K562 (cell line): Measurements from ENCODE around the gene MLH3. TPM values are rescaled to one million over a fixed set of nuclear protein-coding genes. Genes with fewer than 3 reads are reported as not detected.

Experiments
- ATAC-seq: fragments of 200-7000 bp; cut with Tn5 transposase; 3 replicates; pipeline ENCODE4 v1.9.1; 2020; ENCODE audit warnings: moderate library complexity
- BruUV-seq: library from RNA; stranded (reverse); fragments of 400-500 nt; replicated peaks from 2 replicates; lab custom pipeline; 2021; lab: Mats Ljungman, UMichigan
- CTCF ChIA-PET: fragments of 300-600 bp; formaldehyde crosslinking; extraction: SDS; loops from one replicate; lab custom pipeline; 2021; ENCODE audit warnings: low intra/inter-chr PET ratio; lab: Yijun Ruan, JAX
- POLR2A ChIA-PET: fragments of 300-600, 350-650 bp; sonication (Branson Sonifier 250); formaldehyde crosslinking; extraction: SDS; loops from one replicate; lab custom pipeline; 2021; ENCODE audit warnings: antibody characterized with exemption, inconsistent platforms; lab: Yijun Ruan, JAX
- DNase-seq, 4 experiments: peaks; one replicate each; pipeline versions ENCODE4 v3.0.0 to v3.0.0-alpha.2; 2011 to 2018; ENCODE audit warnings: low spot score in 3 of 4, mixed read lengths in 3 of 4; ENCODE audit errors: extremely low read depth in 1 of 4
- FAIRE-seq: peaks from 2 replicates; lab custom pipeline; 2011; peaks lifted over from hg19 to GRCh38; lab: Jason Lieb, UNC
- H2AFZ ChIP-seq: 2 replicates; pipeline ENCODE4 v1.6.0; 2011; ENCODE audit warnings: low read depth, low read length, control low read depth, inconsistent platforms
- H3K27ac ChIP-seq: fragments of 200-600 bp; 3 replicates; pipeline ENCODE4 v1.8.0; 2011; ENCODE audit warnings: low read depth, mild to moderate bottlenecking, control low read depth, inconsistent platforms, low read length, moderate library complexity, mixed read lengths; ENCODE audit errors: extremely low read depth
- H3K27me3 ChIP-seq, 2 experiments: fragments of 300-600 bp in 1 of 2; 2 replicates in 1 of 2; 3 replicates in 1 of 2; pipeline versions ENCODE4 v1.6.0 to v1.8.0; 2011; ENCODE audit warnings: inconsistent platforms in 2 of 2, low read length in 2 of 2, mild to moderate bottlenecking in 1 of 2, mixed read lengths in 1 of 2, moderate library complexity in 1 of 2; ENCODE audit not compliant: control insufficient read depth in 2 of 2, insufficient read depth in 2 of 2
- H3K36me3 ChIP-seq: fragments of 300-600 bp; 3 replicates; pipeline ENCODE4 v1.8.0; 2011; ENCODE audit warnings: mild to moderate bottlenecking, low read length, inconsistent platforms; ENCODE audit not compliant: control insufficient read depth, insufficient read depth
- H3K4me1 ChIP-seq, 2 experiments: fragments of 200-600 bp in 1 of 2; replicated peaks in 1 of 2; 2 replicates in 1 of 2; 3 replicates in 1 of 2; pipeline versions ENCODE4 v1.5.1 to v1.8.0; 2011; ENCODE audit warnings: inconsistent platforms in 2 of 2, low read length in 2 of 2, mild to moderate bottlenecking in 1 of 2, mixed read lengths in 1 of 2, moderate library complexity in 1 of 2; ENCODE audit not compliant: control insufficient read depth in 2 of 2, insufficient read depth in 2 of 2
- H3K4me2 ChIP-seq: 2 replicates; pipeline ENCODE4 v1.6.1; 2011; ENCODE audit warnings: low read length, control low read depth, inconsistent platforms, mixed read lengths; ENCODE audit not compliant: insufficient read depth
- H3K4me3 ChIP-seq: fragments of 200-600 bp; sonication (generic), shearing (Covaris generic); 2 replicates; pipeline ENCODE4 v1.5.1; 2016; ENCODE audit warnings: control low read depth, inconsistent platforms
- H3K79me2 ChIP-seq: fragments of 200-600 bp; 3 replicates; pipeline ENCODE4 v1.8.0; 2011; ENCODE audit warnings: low read length, inconsistent platforms; ENCODE audit not compliant: control insufficient read depth, insufficient read depth
- H3K9ac ChIP-seq, 2 experiments: 2 replicates each; pipeline versions ENCODE4 v1.6.0 to v1.6.1; 2011; ENCODE audit warnings: low read depth in 2 of 2, low read length in 2 of 2, control low read depth in 1 of 2, inconsistent platforms in 1 of 2, mild to moderate bottlenecking in 1 of 2, mixed read lengths in 1 of 2; ENCODE audit not compliant: insufficient read depth in 1 of 2
- H3K9me1 ChIP-seq: one replicate; pipeline ENCODE4 v1.6.0; 2011; ENCODE audit warnings: inconsistent platforms, mild to moderate bottlenecking, low read length, moderate library complexity; ENCODE audit not compliant: control insufficient read depth, insufficient read depth
- H3K9me3 ChIP-seq: replicated peaks from 2 replicates; pipeline ENCODE4 v1.5.1; 2011; ENCODE audit warnings: low read depth, low read length, inconsistent platforms; ENCODE audit not compliant: control insufficient read depth, insufficient read depth
- H4K20me1 ChIP-seq: replicated peaks from 2 replicates; pipeline ENCODE4 v1.6.1; 2011; ENCODE audit warnings: low read length, inconsistent platforms, mixed read lengths; ENCODE audit not compliant: control insufficient read depth, insufficient read depth
- ARID4B ChIP-seq: sonication (generic); formaldehyde crosslinking; IDR thresholded peaks from 2 replicates; pipeline ENCODE4 v1.8.0; 2022; ENCODE audit warnings: mild to moderate bottlenecking, missing genetic modification reagents
- CBFA2T3 ChIP-seq: fragments of 450-650 bp; IDR thresholded peaks from 2 replicates; pipeline ENCODE4 v1.6.1; 2017
- GATA2 ChIP-seq: sonication (generic); formaldehyde crosslinking; IDR thresholded peaks from 2 replicates; pipeline ENCODE4 v1.4.0; 2020; ENCODE audit warnings: mild to moderate bottlenecking, missing genetic modification reagents
- NKRF ChIP-seq: fragments of 450-650 bp; IDR thresholded peaks from 2 replicates; pipeline ENCODE4 v1.6.1; 2016; ENCODE audit warnings: borderline replicate concordance
- PHF8 ChIP-seq: fragments of 200-600 bp; sonication (generic); IDR thresholded peaks from 2 replicates; pipeline ENCODE4 v1.6.1; 2012; ENCODE audit warnings: mixed run types, mild to moderate bottlenecking, inconsistent platforms, low read length, moderate library complexity, borderline replicate concordance
- SRF ChIP-seq, 2 experiments: fragments of 250-450, 450-650 bp in 1 of 2; sonication (Bioruptor Pico) in 1 of 2; sonication (generic) in 1 of 2; formaldehyde crosslinking; IDR thresholded peaks; 2 replicates each; pipeline versions ENCODE4 v1.5.0 to v1.5.1; 2020 to 2022; ENCODE audit warnings: mild to moderate bottlenecking in 1 of 2, missing genetic modification reagents in 1 of 2
- XRCC3 ChIP-seq: fragments of 450-650 bp; IDR thresholded peaks from 2 replicates; pipeline ENCODE4 v1.6.1; 2017; ENCODE audit warnings: mild to moderate bottlenecking, moderate library complexity
- ZNF511 ChIP-seq: sonication (generic); formaldehyde crosslinking; IDR thresholded peaks from 2 replicates; pipeline ENCODE4 v1.8.0; 2022; ENCODE audit warnings: mild to moderate bottlenecking, missing genetic modification reagents
- WGBS: fragments of 100-300 bp; shearing (Covaris generic); methylation state at CpG from one replicate; pipeline ENCODE4 v1.1.6; 2016; ENCODE audit warnings: low coverage, mixed read lengths; ENCODE audit not compliant: insufficient coverage; ENCODE audit errors: missing lambda C conversion rate; 5-methylcytosine and 5-hydroxymethylcytosine counted together
- in situ Hi-C: fragments of 300-500 bp; cut with MboI; formaldehyde crosslinking; loops from 4 replicates; pipeline ENCODE4 v1.15.0; 2018; ENCODE audit warnings: inconsistent platforms, mixed read lengths
- intact Hi-C: fragments of 100-400 bp; cut with micrococcal nuclease; formaldehyde crosslinking; loops from 2 replicates; pipeline ENCODE4 v1.14.2; 2022
- polyA plus RNA-seq, 8 experiments: library from polyadenylated mRNA; depleted of rRNA in 4 of 8; stranded (reverse) in 5 of 8; unstranded in 3 of 8; fragments of >200 nt; fragmentation: Nextera tagmentation in 2 of 8; fragmentation: Illumina TruSeq in 1 of 8; extraction: Ambion mirVana in 2 of 8; extraction: Trizol in 1 of 8; gene quantifications; 2 replicates each; pipeline versions ENCODE4 v1.2.1 to v1.2.3, GENCODE V29; 2011 to 2014; ENCODE audit warnings: inconsistent platforms in 1 of 8, missing spikeins in 1 of 8
- total RNA-seq, 7 experiments: library from RNA; depleted of rRNA in 6 of 7; stranded (reverse); fragments of >200 nt in 6 of 7; fragmentation: Illumina TruSeq in 2 of 7; extraction: Trizol in 2 of 7; gene quantifications; 2 replicates each; pipeline versions ENCODE4 v1.2.1 to v1.2.3, GENCODE V29; 2011 to 2021; ENCODE audit warnings: low replicate concordance in 1 of 7

MLH3 gene
- total and polyA plus RNA-seq, 9 of the 15 experiments (the other 6 are each of a cell fraction or from before 2014, with no cell fraction given): 5.9 to 15.3 (median 10.7) TPM

- Histone ChIP-seq H3K27ac (no peak overlapping the region), H3K9me1 (no peaks in the 10 kb centered on the region), H3K4me1 (peaks cover 0 to 19% of the 10 kb centered on the region in 2 experiments; a peak in 2 of 5 replicates), H3K36me3 (peaks cover 25% of the 10 kb centered on the region; the same call in 2 of the 3 replicates), H4K20me1 (no peaks in the 10 kb centered on the region), H3K9me3 (no peaks in the 10 kb centered on the region), H3K79me2 (peaks cover 11% of the 10 kb centered on the region; the same call in 1 of the 3 replicates), H3K4me3 (no peak overlapping the region), H3K4me2 (no peak overlapping the region), H3K9ac (no peak overlapping the region), H2AFZ (no peak overlapping the region), H3K27me3 (no peaks in the 10 kb centered on the region)
- ChIA-PET POLR2A (no interaction called here), CTCF (no interaction called here)
- FAIRE-seq (no peak), DNase-seq (no peak), ATAC-seq (no peak)
- no TSS peak for BruUV-seq
- in situ Hi-C loops: no loop called here
- intact Hi-C loops: no loop called here
- TF ChIP-seq XRCC3: no peak
- 0 out of 2 replicates have a peak, but pooled peaks have one; percentile 2 for TF ChIP-seq CBFA2T3
- WGBS: 100% methylated on average over 4 of the region's 4 CpGs
These were observed 9.7 kb downstream of the MLH3 start for GRCh38 chr14:75041613-75042012.

- Histone ChIP-seq H3K36me3 (peaks cover 25% of the 10 kb centered on the region; the same call in 2 of the 3 replicates), H4K20me1 (no peaks in the 10 kb centered on the region), H2AFZ (no peak overlapping the region), H3K9me3 (no peaks in the 10 kb centered on the region), H3K9me1 (no peaks in the 10 kb centered on the region), H3K27me3 (no peaks in the 10 kb centered on the region), H3K4me2 (no peak overlapping the region), H3K79me2 (peaks cover 11% of the 10 kb centered on the region; the same call in 1 of the 3 replicates), H3K27ac (no peak overlapping the region), H3K9ac (no peak overlapping the region), H3K4me1 (peaks cover 0 to 19% of the 10 kb centered on the region in 2 experiments; a peak in 2 of 5 replicates), H3K4me3 (no peak overlapping the region)
- in situ Hi-C loops: no loop called here
- intact Hi-C loops: no loop called here
- POLR2A ChIA-PET: no interaction called here
- CTCF ChIA-PET: no interaction called here
- no peak for DNase-seq
- BruUV-seq: no TSS peak
- ATAC-seq: no peak
- 88% methylated on average over 2 of the region's 2 CpGs for WGBS
- no peak for FAIRE-seq
- TF ChIP-seq PHF8 (no peak), SRF (CRISPR knock-in tag; IDR thresholded peaks at IDR 0.05) (no peak), NKRF (no peak), ARID4B (no peak), GATA2 (CRISPR knock-in tag) (no peak), ZNF511 (CRISPR knock-in tag) (no peak)
These were observed 10.3 kb downstream of the MLH3 start for GRCh38 chr14:75040959-75041358.
